ENCODE results near the gene LRMDA. TPM values are rescaled to one million over a fixed set of nuclear protein-coding genes. Genes with fewer than 3 reads are reported as not detected.

The LRMDA gene
- total and polyA plus RNA-seq, 10 of the 15 experiments (the other 5 are each of a cell fraction or from before 2014, with no cell fraction given): 0.07 to 0.54 (median 0.29) TPM; not detected in 4

- Histone ChIP-seq H3K4me2 (ENCODE audit: control insufficient read depth, insufficient read depth) (no peak overlapping the region), H3K27ac (ENCODE audit: control insufficient read depth, insufficient read depth) (no peak overlapping the region), H3K9ac (ENCODE audit: control insufficient read depth, insufficient read depth, low read length) (no peak overlapping the region), H3K4me1 (ENCODE audit: control insufficient read depth, insufficient read depth, low read length) (no peaks in the 10 kb centered on the region), H3K36me3 (ENCODE audit: control insufficient read depth in 2 of 2, insufficient read depth in 2 of 2, low read length in 1 of 2) (no peaks in the 10 kb centered on the region), H3K79me2 (ENCODE audit: control insufficient read depth, insufficient read depth, low read length) (no peaks in the 10 kb centered on the region), H3K27me3 (replicated peaks in 1 of 2; ENCODE audit: control insufficient read depth in 2 of 2, insufficient read depth in 2 of 2, low read length in 1 of 2) (no peaks in the 10 kb centered on the region), H3K9me3 (replicated peaks; ENCODE audit: control insufficient read depth, insufficient read depth, low read length) (no peaks in the 10 kb centered on the region; the same call in 1 of the 3 replicates), H2AFZ (ENCODE audit: control insufficient read depth, low read depth, low read length) (no peak overlapping the region), H3K4me3 (no peak overlapping the region), H4K20me1 (ENCODE audit: control insufficient read depth, insufficient read depth) (no peaks in the 10 kb centered on the region)
- peak; percentile 60 for ATAC-seq
- ChIA-PET CTCF (interaction anchor here (0.9 to 1.2 kb wide), 2 partner anchors 13 to 26 kb away, joined by 3 read pairs; no protein-coding TSS in a partner anchor), RAD21 (ENCODE audit: unreplicated experiment) (interaction anchor here (1.0 to 2.0 kb wide), 5 partner anchors 19 to 169 kb away, joined by 3 to 5 read pairs (median 3); no protein-coding TSS in a partner anchor), POLR2A (interaction anchor here (0.5 to 1.0 kb wide), 2 partner anchors 21 to 30 kb away, joined by 3 read pairs; no protein-coding TSS in a partner anchor), SMC1A (ENCODE audit: uncharacterized antibody, unreplicated experiment) (interaction anchor here (1.0 to 3.2 kb wide), 9 partner anchors 22 to 168 kb away, joined by 3 to 22 read pairs (median 4); no protein-coding TSS in a partner anchor)
- 0% methylated on average over 1 of the region's 1 CpG for WGBS (ENCODE audit: insufficient coverage, insufficient replicate concordance, low lambda C conversion rate, missing lambda C conversion rate)
- FAIRE-seq: no peak
- TF ChIP-seq NFYA (IDR thresholded peaks at IDR 0.05; ENCODE audit: borderline replicate concordance, low read depth, low read length): no peak
- TF ChIP-seq ZNF274 (IDR thresholded peaks at IDR 0.05; ENCODE audit: insufficient read depth, insufficient read length): no peak
- no peak for TF ChIP-seq RELB (IDR thresholded peaks at IDR 0.05; ENCODE audit: low read depth)
- no peak for TF ChIP-seq CREB1 (IDR thresholded peaks at IDR 0.05; ENCODE audit: low read depth)
- no peak for TF ChIP-seq TCF12 (IDR thresholded peaks at IDR 0.05; ENCODE audit: low read depth, low read length)
- TF ChIP-seq SUPT20H (IDR thresholded peaks at IDR 0.05; ENCODE audit: borderline replicate concordance, control insufficient read depth, low read depth, low read length): no peak
- no peak for TF ChIP-seq JUNB (IDR thresholded peaks at IDR 0.05)
- TF ChIP-seq NKRF (conservative IDR thresholded peaks at IDR 0.05): no peak
- TF ChIP-seq MYB (IDR thresholded peaks at IDR 0.05; ENCODE audit: borderline replicate concordance, low read depth, low read length): no peak
- TF ChIP-seq HSF1 (IDR thresholded peaks at IDR 0.05; ENCODE audit: low read depth, low read length): no peak
- DNase-seq (ENCODE audit: low read depth, low spot score): no peak
- intact Hi-C loops (cut with micrococcal nuclease; ENCODE audit: unreplicated experiment): no loop called here
- in situ Hi-C loops (cut with MboI): no loop called here
- no TSS peak for BruUV-seq (replicated peaks)
These were observed 137.2 kb downstream of the LRMDA start for GRCh38 chr10:75568450-75569130.

All from GM12878 (cell line).